Natural killer cell (primary cell): ENCODE data around the gene CDK18. TPM values are rescaled to one million over a fixed set of nuclear protein-coding genes. Genes with fewer than 3 reads are reported as not detected.

Source experiments
- ATAC-seq, 3 donors: fragments of 150-1000 bp in 2 of 3; fragments of 200-7000 bp in 1 of 3; cut with Tn5 transposase; 1 replicate in 1 of 3; 2 replicates in 2 of 3; pipeline ENCODE4 v1.10.0; 2021; ENCODE audit warnings: mild to moderate bottlenecking in 2 of 3, moderate library complexity in 2 of 3
- DNase-seq, 2 donors: peaks; one replicate each; pipeline versions ENCODE4 v3.0.0 to v3.0.0-alpha.2; 2013 to 2021; ENCODE audit warnings: mixed read lengths in 1 of 2
- H3K27ac ChIP-seq: one replicate; pipeline ENCODE4 v1.5.1; 2013; ENCODE audit warnings: mild to moderate bottlenecking, low read length
- H3K27me3 ChIP-seq: one replicate; pipeline ENCODE4 v1.6.1; 2013; ENCODE audit warnings: low read length; ENCODE audit not compliant: control insufficient read depth, insufficient read depth
- H3K36me3 ChIP-seq: one replicate; pipeline ENCODE4 v1.6.1; 2013; ENCODE audit warnings: low read length; ENCODE audit not compliant: control insufficient read depth, insufficient read depth
- H3K4me1 ChIP-seq: one replicate; pipeline ENCODE4 v1.6.1; 2013; ENCODE audit warnings: low read length; ENCODE audit not compliant: control insufficient read depth, insufficient read depth
- H3K4me3 ChIP-seq: one replicate; pipeline ENCODE4 v1.5.1; 2013; ENCODE audit warnings: low read length
- H3K9me3 ChIP-seq: one replicate; pipeline ENCODE4 v1.6.1; 2013; ENCODE audit warnings: low read length; ENCODE audit not compliant: control insufficient read depth, insufficient read depth
- H3K27ac Mint-ChIP-seq, 2 donors: one replicate each; pipeline ENCODE4 v1.8.0; 2022; ENCODE audit warnings: mild to moderate bottlenecking in 2 of 2, mixed read lengths in 2 of 2, moderate library complexity in 1 of 2
- H3K27me3 Mint-ChIP-seq, 2 donors: one replicate each; pipeline ENCODE4 v1.8.0; 2022; ENCODE audit warnings: low read depth in 2 of 2, mixed read lengths in 2 of 2
- H3K36me3 Mint-ChIP-seq: one replicate; pipeline ENCODE4 v1.8.0; 2022; ENCODE audit warnings: mixed read lengths
- H3K4me1 Mint-ChIP-seq, 2 donors: one replicate each; pipeline ENCODE4 v1.8.0; 2022; ENCODE audit warnings: mixed read lengths in 2 of 2
- H3K4me3 Mint-ChIP-seq: one replicate; pipeline ENCODE4 v1.8.0; 2022; ENCODE audit warnings: mild to moderate bottlenecking, moderate library complexity, mixed read lengths
- H3K9me3 Mint-ChIP-seq, 2 donors: one replicate each; pipeline ENCODE4 v1.8.0; 2022; ENCODE audit warnings: mixed read lengths in 2 of 2
- CTCF ChIP-seq: fragments of 200-600 bp; IDR thresholded peaks from one replicate; pipeline ENCODE4 v1.8.0; 2022; ENCODE audit warnings: antibody characterized with exemption
- WGBS: methylation state at CpG from one replicate; pipeline ENCODE4 v1.1.7; 2013; ENCODE audit warnings: missing lambda C conversion rate; ENCODE audit not compliant: insufficient coverage; 5-methylcytosine and 5-hydroxymethylcytosine counted together
- intact Hi-C: fragments of 100-400 bp; cut with micrococcal nuclease; formaldehyde crosslinking; loops from one replicate; pipeline ENCODE4 v1.14.2; 2022
- total RNA-seq, 4 donors: library from RNA; stranded (reverse); fragments of 120-200 nt in 1 of 4; gene quantifications; one replicate each; pipeline versions ENCODE4 v1.2.3 to v1.2.4, GENCODE V29; 2013 to 2022

Gene CDK18
- total RNA-seq, 3 donors from 2014 or later (not counting 1 experiment from before 2014, with no cell fraction given): 1.9 to 5.3 (median 4.0) TPM

- H3K9me3 Mint-ChIP-seq: no peaks in the 10 kb centered on the region
- H3K27me3 Mint-ChIP-seq: peaks cover 0 to 7% of the 10 kb centered on the region in 2 donors
- intact Hi-C loops: no loop called here
- peak overlapping the region; percentile 69 for H3K4me3 Mint-ChIP-seq
- H3K36me3 ChIP-seq: no peaks in the 10 kb centered on the region
- TF ChIP-seq CTCF: no peak
- DNase-seq: no peak
- H3K9me3 ChIP-seq: no peaks in the 10 kb centered on the region
- 95% methylated on average over 17 of the region's 17 CpGs for WGBS
- H3K36me3 Mint-ChIP-seq: no peaks in the 10 kb centered on the region
- no peak overlapping the region for H3K27ac Mint-ChIP-seq
- no peaks in the 10 kb centered on the region for H3K27me3 ChIP-seq
- H3K4me1 Mint-ChIP-seq: peaks cover 0 to 15% of the 10 kb centered on the region in 2 donors
- H3K27ac ChIP-seq: no peak overlapping the region
- no peak for ATAC-seq
- no peak overlapping the region for H3K4me3 ChIP-seq
- H3K4me1 ChIP-seq: peaks cover 20% of the 10 kb centered on the region
Measured at GRCh38 chr1:205506409-205507200, 2.1 kb downstream of the CDK18 start.

DNA sequence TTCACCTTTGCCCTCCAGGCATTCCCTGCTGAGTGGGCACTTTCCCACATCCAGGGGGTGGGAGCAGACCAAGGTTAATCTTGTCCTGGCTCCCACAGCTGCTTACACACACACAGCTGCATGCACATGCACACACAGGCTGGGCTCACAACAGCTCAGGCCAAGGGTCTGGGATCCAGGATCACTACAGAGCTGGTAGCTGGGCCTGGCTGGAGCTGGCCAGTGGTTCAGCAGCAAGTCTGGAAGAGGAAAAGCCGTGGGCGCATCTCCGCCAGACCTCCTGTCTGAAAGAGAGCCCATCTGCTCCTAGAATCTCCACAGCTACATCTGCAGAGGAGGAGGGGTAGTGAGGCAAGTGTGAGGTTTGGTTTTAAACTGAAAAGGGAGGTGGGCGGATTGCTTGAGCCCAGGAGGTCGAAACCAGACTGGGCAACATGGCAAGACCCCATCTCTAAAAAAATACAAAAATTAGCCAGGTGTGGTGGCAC lies 3.8 kb downstream of the CDK18 start:
- DNase-seq (no peak), ATAC-seq (no peak)
- intact Hi-C loops: no loop called here
- Mint-ChIP-seq H3K4me3 (no peak overlapping the region), H3K36me3 (no peaks in the 10 kb centered on the region), H3K27me3 (peaks cover 0 to 7% of the 10 kb centered on the region in 2 donors), H3K27ac (no peak overlapping the region), H3K4me1 (peaks cover 0 to 15% of the 10 kb centered on the region in 2 donors), H3K9me3 (no peaks in the 10 kb centered on the region)
- 95% methylated on average over 5 of the region's 5 CpGs for WGBS
- no peak for TF ChIP-seq CTCF
- peaks cover 20% of the 10 kb centered on the region for H3K4me1 ChIP-seq
- H3K27me3 ChIP-seq: no peaks in the 10 kb centered on the region
- H3K27ac ChIP-seq: no peak overlapping the region
- no peak overlapping the region for H3K4me3 ChIP-seq
- H3K9me3 ChIP-seq: no peaks in the 10 kb centered on the region
- H3K36me3 ChIP-seq: no peaks in the 10 kb centered on the region

DNA sequence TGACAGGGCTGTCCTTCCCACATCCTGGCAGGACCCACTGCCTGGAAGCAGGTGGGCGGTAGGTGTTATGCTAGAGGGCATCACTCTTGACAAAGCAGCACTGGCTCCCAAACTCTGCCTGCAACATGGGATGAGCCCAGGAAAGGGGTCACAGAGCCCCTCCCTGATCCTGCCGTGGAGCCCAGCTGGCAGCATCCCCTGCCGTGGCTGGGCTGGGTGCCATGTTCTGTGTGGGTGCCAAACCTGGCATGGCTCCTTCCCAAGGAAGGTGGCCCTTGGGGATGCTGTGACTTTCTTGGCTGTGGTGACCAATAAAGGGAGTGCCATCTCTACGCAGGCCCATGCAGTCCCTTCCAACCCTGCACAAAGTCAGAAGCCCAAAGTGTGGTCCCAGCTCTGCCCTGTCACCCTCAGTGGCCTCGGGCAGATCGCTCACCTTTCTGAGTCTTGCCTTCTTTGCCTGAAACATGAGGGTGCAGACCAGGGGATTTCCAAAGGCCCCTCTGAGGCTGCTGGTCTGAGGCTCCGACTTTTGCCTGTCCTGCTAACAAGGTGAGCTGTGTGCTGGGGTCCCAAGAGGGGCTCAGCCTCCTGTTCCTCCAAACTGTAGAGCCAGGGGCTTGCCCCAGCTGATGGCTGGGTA lies 6.0 kb downstream of the CDK18 start:
- H3K9me3 ChIP-seq: no peaks in the 10 kb centered on the region
- no peak for TF ChIP-seq CTCF
- H3K4me3 ChIP-seq: no peak overlapping the region
- no peaks in the 10 kb centered on the region for H3K36me3 Mint-ChIP-seq
- no peak for ATAC-seq
- H3K36me3 ChIP-seq: no peaks in the 10 kb centered on the region
- peaks cover 0 to under 1% of the 10 kb centered on the region in 2 donors for H3K4me1 Mint-ChIP-seq
- DNase-seq: no peak
- no peak overlapping the region for H3K27ac Mint-ChIP-seq
- H3K4me3 Mint-ChIP-seq: no peak overlapping the region
- H3K9me3 Mint-ChIP-seq: no peaks in the 10 kb centered on the region
- intact Hi-C loops: no loop called here
- 80% methylated on average over 7 of the region's 7 CpGs for WGBS
- peaks cover 5% of the 10 kb centered on the region for H3K4me1 ChIP-seq
- no peaks in the 10 kb centered on the region for H3K27me3 ChIP-seq
- H3K27me3 Mint-ChIP-seq: peaks cover 0 to 4% of the 10 kb centered on the region in 2 donors
- no peak overlapping the region for H3K27ac ChIP-seq
